ENCODE data around the gene MYL7.
"Not testable (repeated sequence)": the region's sequence is repeated elsewhere in the genome, so short reads cannot be mapped to it uniquely, and the experiment has no call there.

Gene MYL7

DNA sequence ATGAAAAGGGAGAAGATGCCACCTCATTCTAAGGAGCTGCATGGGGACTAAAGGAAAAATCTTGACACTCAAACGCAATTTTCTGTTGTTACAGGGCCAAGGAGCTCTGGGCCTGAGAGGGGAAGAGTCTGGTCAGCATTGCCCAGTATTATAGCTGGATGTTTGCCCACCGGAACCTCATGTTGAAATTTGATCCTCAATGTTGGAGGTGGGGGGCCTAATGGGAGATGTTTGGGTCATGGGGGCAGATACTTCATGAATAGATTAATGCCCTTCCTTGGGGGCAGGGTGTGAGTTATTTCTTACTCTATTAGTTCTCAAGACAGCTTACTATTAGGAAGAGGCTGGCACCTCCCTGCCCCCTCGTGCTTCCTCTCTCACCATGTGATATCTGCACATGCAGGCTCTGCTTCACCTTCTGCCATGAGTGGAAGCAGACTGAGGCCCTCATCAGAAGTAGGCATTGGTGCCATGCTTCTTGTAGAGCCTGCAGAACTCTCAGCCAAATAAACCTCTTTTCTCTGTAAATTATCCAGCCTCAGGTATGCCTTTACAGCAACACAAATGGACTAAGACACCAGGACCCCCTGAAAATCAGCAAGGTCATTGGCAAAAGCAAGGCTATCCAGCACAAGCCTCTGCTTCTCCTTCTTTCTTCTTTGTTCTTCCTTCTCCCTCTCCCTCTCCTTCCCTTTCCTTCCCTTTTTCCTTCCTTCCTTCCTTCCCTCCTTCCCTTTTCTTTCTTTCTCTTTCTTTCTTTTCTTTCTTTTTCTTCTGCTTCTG is 33.0 kb upstream of the MYL7 start:
- TF ChIP-seq, protein P1, sequence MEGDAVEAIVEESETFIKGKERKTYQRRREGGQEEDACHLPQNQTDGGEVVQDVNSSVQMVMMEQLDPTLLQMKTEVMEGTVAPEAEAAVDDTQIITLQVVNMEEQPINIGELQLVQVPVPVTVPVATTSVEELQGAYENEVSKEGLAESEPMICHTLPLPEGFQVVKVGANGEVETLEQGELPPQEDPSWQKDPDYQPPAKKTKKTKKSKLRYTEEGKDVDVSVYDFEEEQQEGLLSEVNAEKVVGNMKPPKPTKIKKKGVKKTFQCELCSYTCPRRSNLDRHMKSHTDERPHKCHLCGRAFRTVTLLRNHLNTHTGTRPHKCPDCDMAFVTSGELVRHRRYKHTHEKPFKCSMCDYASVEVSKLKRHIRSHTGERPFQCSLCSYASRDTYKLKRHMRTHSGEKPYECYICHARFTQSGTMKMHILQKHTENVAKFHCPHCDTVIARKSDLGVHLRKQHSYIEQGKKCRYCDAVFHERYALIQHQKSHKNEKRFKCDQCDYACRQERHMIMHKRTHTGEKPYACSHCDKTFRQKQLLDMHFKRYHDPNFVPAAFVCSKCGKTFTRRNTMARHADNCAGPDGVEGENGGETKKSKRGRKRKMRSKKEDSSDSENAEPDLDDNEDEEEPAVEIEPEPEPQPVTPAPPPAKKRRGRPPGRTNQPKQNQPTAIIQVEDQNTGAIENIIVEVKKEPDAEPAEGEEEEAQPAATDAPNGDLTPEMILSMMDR (IDR thresholded peaks at IDR 0.05): no peak
- no peaks in the 10 kb centered on the region for H3K27me3 ChIP-seq
- H3K4me1 ChIP-seq (ENCODE audit: control insufficient read depth in 1 of 2, insufficient read depth in 1 of 2, low read depth in 1 of 2, low read length in 1 of 2): no peaks in the 10 kb centered on the region
- H3K4me3 ChIP-seq (ENCODE audit: low read depth in 1 of 2, low read length in 1 of 2): no peak overlapping the region
- H3K36me3 ChIP-seq: no peaks in the 10 kb centered on the region
- H3K9me3 ChIP-seq: no peaks in the 10 kb centered on the region
- H3K27ac ChIP-seq: no peak overlapping the region

DNA sequence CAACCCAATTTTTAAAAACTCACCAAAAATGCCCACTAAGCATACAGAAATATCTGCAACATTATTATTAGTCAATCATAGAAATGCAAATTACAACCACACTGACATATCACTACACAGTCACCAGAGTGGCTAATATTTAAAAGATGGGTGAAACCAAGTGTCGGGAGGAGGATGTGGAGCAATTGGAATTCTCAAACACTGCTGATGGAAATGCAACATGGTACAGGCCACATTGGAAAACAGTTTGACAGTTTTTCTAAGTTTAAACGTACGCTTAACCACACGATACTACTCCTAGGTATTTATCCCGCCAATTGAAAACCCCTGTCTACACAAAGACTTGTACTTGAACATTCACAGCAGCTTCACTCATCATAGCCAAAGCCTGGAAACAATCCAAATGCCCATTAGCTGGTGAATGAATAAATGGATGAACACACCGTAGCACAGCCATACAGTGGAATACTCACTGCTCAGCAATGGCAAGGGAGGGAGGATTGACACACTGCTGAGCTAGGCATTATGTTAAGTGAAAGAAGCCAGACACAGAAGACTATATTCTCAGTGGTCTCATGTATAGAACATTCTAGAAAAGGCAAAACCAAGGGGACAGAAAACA is 31.8 kb upstream of the MYL7 start:
- Histone ChIP-seq H3K4me3 (ENCODE audit: low read depth in 1 of 2, low read length in 1 of 2) (no peak overlapping the region), H3K27ac (no peak overlapping the region), H3K4me1 (ENCODE audit: control insufficient read depth in 1 of 2, insufficient read depth in 1 of 2, low read depth in 1 of 2, low read length in 1 of 2) (no peaks in the 10 kb centered on the region), H3K36me3 (no peaks in the 10 kb centered on the region), H3K27me3 (no peaks in the 10 kb centered on the region), H3K9me3 (no peaks in the 10 kb centered on the region)
- TF ChIP-seq, protein P1 (IDR thresholded peaks at IDR 0.05): no peak

GRCh38 chr7:44172352-44172751 is 31.2 kb upstream of the MYL7 start:
- H3K4me1 ChIP-seq (ENCODE audit: control insufficient read depth in 1 of 2, insufficient read depth in 1 of 2, low read depth in 1 of 2, low read length in 1 of 2): no peaks in the 10 kb centered on the region
- no peak overlapping the region for H3K4me3 ChIP-seq (ENCODE audit: low read depth in 1 of 2, low read length in 1 of 2)
- TF ChIP-seq, protein P1 (IDR thresholded peaks at IDR 0.05): no peak
- H3K27ac ChIP-seq: no peak overlapping the region
- no peaks in the 10 kb centered on the region for H3K9me3 ChIP-seq
- H3K36me3 ChIP-seq: no peaks in the 10 kb centered on the region
- H3K27me3 ChIP-seq: no peaks in the 10 kb centered on the region

GRCh38 chr7:44171901-44172300 is 30.8 kb upstream of the MYL7 start:
- not testable (repeated sequence) for H3K4me1 ChIP-seq (ENCODE audit: control insufficient read depth in 1 of 2, insufficient read depth in 1 of 2, low read depth in 1 of 2, low read length in 1 of 2); H3K27ac ChIP-seq; H3K27me3 ChIP-seq

GRCh38 chr7:44167920-44168319 is 26.8 kb upstream of the MYL7 start:
- Histone ChIP-seq H3K36me3 (no peaks in the 10 kb centered on the region), H3K4me1 (ENCODE audit: control insufficient read depth in 1 of 2, insufficient read depth in 1 of 2, low read depth in 1 of 2, low read length in 1 of 2) (no peaks in the 10 kb centered on the region), H3K9me3 (no peaks in the 10 kb centered on the region), H3K4me3 (ENCODE audit: low read depth in 1 of 2, low read length in 1 of 2) (no peak overlapping the region), H3K27me3 (no peaks in the 10 kb centered on the region), H3K27ac (no peak overlapping the region)
- TF ChIP-seq, protein P1 (IDR thresholded peaks at IDR 0.05): no peak

More at GRCh38 chr7:44171901-44172300, 30.8 kb upstream of the MYL7 start:
- H3K36me3 ChIP-seq; H3K4me3 ChIP-seq (ENCODE audit: low read depth in 1 of 2, low read length in 1 of 2); H3K9me3 ChIP-seq: not testable (repeated sequence)

GRCh38 chr7:44163591-44163990 is 22.5 kb upstream of the MYL7 start:
- TF ChIP-seq, protein P1 (IDR thresholded peaks at IDR 0.05): no peak
- H3K9me3 ChIP-seq: no peaks in the 10 kb centered on the region
- H3K27ac ChIP-seq: no peak overlapping the region

More at GRCh38 chr7:44163591-44163990, 22.5 kb upstream of the MYL7 start:
- Histone ChIP-seq H3K36me3 (no peaks in the 10 kb centered on the region), H3K27me3 (no peaks in the 10 kb centered on the region), H3K4me1 (ENCODE audit: control insufficient read depth in 1 of 2, insufficient read depth in 1 of 2, low read depth in 1 of 2, low read length in 1 of 2) (no peaks in the 10 kb centered on the region), H3K4me3 (ENCODE audit: low read depth in 1 of 2, low read length in 1 of 2) (no peak overlapping the region)

Data from neutrophil (primary cell).